VCaP (cell line): ENCODE results near the gene SDR42E1.

Source experiments
- H3K27ac ChIP-seq: fragments of 450-650 bp; 2 replicates; pipeline ENCODE4 v1.5.1; 2017
- CTCF ChIP-seq: fragments of 450-650 bp; conservative IDR thresholded peaks from 2 replicates; pipeline ENCODE4 v1.5.1; 2017; ENCODE audit warnings: mild to moderate bottlenecking, moderate library complexity

The SDR42E1 gene

GRCh38 chr16:82046541-82046940 lies 35.3 kb upstream of the SDR42E1 start:
- TF ChIP-seq CTCF: no peak
- no peak overlapping the region for H3K27ac ChIP-seq

GRCh38 chr16:82045465-82045864 lies 34.2 kb upstream of the SDR42E1 start:
- H3K27ac ChIP-seq: no peak overlapping the region
- TF ChIP-seq CTCF: no peak

- no peak overlapping the region for H3K27ac ChIP-seq
- no peak for TF ChIP-seq CTCF
Measured at GRCh38 chr16:82044585-82044911, 33.3 kb upstream of the SDR42E1 start.

- no peak overlapping the region for H3K27ac ChIP-seq
Measured at GRCh38 chr16:82043680-82044584, 32.7 kb upstream of the SDR42E1 start.

GRCh38 chr16:82042846-82043245 lies 31.6 kb upstream of the SDR42E1 start:
- H3K27ac ChIP-seq: no peak overlapping the region

More at GRCh38 chr16:82043680-82044584, 32.7 kb upstream of the SDR42E1 start:
- no peak for TF ChIP-seq CTCF

GRCh38 chr16:82042144-82042543 lies 30.9 kb upstream of the SDR42E1 start:
- no peak overlapping the region for H3K27ac ChIP-seq
- no peak for TF ChIP-seq CTCF

More at GRCh38 chr16:82042846-82043245, 31.6 kb upstream of the SDR42E1 start:
- no peak for TF ChIP-seq CTCF

- no peak overlapping the region for H3K27ac ChIP-seq
- no peak for TF ChIP-seq CTCF
Measured at GRCh38 chr16:82041542-82041941, 30.3 kb upstream of the SDR42E1 start.
